HCT116 (cell line): ENCODE measurements around the gene QRICH1.

Experiments used
- EZH2 ChIP-seq: fragments of 200-600 bp; sonication (generic); IDR thresholded peaks from 2 replicates; pipeline ENCODE4 v1.6.1; 2017; ENCODE audit warnings: antibody characterized with exemption, mixed run types
- TCF7L2 ChIP-seq: IDR thresholded peaks from 2 replicates; pipeline ENCODE4 v1.7.0; 2011; ENCODE audit warnings: borderline replicate concordance, inconsistent platforms; ENCODE audit not compliant: insufficient read depth, insufficient read length; ENCODE audit errors: extremely low read depth
- ZNF274 ChIP-seq: fragments of 200-500 bp; sonication (Bioruptor generic); IDR thresholded peaks from 2 replicates; pipeline ENCODE4 v1.6.1; 2014; ENCODE audit warnings: mild to moderate bottlenecking, low read depth, low read length, inconsistent platforms
- TF ChIP-seq, protein P1 (sequence below), 3 experiments: fragments of 200-600 bp in 1 of 3; sonication (generic) in 1 of 3; IDR thresholded peaks in 2 of 3; conservative IDR thresholded peaks in 1 of 3; 2 replicates each; pipeline ENCODE4 v1.5.1; 2012 to 2017; ENCODE audit warnings: low read depth in 2 of 3, low read length in 2 of 3, antibody characterized with exemption in 1 of 3, borderline replicate concordance in 1 of 3, control low read depth in 1 of 3, mild to moderate bottlenecking in 1 of 3, mixed read lengths in 1 of 3, mixed run types in 1 of 3, moderate library complexity in 1 of 3; ENCODE audit not compliant: insufficient read depth in 1 of 3
- TF ChIP-seq, protein P2 (sequence below): IDR thresholded peaks from 2 replicates; pipeline ENCODE4 v1.6.1; 2012; ENCODE audit warnings: low read depth

DNA sequence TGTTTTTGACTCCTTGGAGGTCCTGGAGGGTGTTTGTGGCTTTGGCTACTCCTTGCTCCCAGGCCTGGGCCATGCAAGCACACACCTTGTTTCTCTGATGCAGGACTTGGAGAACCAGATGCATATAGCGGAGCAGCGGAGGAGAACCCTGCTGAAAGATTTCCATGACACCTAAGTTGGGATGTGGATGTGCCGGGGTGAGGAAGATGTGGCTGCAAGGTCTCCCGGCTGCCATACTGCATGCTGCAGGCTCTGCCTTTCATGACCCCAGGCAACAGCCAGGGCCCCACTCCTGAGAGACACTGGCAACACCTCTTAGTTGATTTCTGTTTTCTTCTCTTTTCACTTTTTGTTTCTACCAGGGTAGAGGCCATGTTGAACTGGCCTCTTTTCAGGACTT, 110.8 kb downstream of the QRICH1 start:
- TF ChIP-seq, protein P1, sequence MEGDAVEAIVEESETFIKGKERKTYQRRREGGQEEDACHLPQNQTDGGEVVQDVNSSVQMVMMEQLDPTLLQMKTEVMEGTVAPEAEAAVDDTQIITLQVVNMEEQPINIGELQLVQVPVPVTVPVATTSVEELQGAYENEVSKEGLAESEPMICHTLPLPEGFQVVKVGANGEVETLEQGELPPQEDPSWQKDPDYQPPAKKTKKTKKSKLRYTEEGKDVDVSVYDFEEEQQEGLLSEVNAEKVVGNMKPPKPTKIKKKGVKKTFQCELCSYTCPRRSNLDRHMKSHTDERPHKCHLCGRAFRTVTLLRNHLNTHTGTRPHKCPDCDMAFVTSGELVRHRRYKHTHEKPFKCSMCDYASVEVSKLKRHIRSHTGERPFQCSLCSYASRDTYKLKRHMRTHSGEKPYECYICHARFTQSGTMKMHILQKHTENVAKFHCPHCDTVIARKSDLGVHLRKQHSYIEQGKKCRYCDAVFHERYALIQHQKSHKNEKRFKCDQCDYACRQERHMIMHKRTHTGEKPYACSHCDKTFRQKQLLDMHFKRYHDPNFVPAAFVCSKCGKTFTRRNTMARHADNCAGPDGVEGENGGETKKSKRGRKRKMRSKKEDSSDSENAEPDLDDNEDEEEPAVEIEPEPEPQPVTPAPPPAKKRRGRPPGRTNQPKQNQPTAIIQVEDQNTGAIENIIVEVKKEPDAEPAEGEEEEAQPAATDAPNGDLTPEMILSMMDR (IDR thresholded peaks at IDR 0.05 in 2 of 3, conservative IDR thresholded peaks at IDR 0.05 in 1 of 3; ENCODE audit: borderline replicate concordance in 1 of 3, insufficient read depth in 1 of 3, low read depth in 2 of 3, low read length in 2 of 3): no peak
- TF ChIP-seq EZH2: no peak
- TF ChIP-seq ZNF274: no peak
- TF ChIP-seq, protein P2, sequence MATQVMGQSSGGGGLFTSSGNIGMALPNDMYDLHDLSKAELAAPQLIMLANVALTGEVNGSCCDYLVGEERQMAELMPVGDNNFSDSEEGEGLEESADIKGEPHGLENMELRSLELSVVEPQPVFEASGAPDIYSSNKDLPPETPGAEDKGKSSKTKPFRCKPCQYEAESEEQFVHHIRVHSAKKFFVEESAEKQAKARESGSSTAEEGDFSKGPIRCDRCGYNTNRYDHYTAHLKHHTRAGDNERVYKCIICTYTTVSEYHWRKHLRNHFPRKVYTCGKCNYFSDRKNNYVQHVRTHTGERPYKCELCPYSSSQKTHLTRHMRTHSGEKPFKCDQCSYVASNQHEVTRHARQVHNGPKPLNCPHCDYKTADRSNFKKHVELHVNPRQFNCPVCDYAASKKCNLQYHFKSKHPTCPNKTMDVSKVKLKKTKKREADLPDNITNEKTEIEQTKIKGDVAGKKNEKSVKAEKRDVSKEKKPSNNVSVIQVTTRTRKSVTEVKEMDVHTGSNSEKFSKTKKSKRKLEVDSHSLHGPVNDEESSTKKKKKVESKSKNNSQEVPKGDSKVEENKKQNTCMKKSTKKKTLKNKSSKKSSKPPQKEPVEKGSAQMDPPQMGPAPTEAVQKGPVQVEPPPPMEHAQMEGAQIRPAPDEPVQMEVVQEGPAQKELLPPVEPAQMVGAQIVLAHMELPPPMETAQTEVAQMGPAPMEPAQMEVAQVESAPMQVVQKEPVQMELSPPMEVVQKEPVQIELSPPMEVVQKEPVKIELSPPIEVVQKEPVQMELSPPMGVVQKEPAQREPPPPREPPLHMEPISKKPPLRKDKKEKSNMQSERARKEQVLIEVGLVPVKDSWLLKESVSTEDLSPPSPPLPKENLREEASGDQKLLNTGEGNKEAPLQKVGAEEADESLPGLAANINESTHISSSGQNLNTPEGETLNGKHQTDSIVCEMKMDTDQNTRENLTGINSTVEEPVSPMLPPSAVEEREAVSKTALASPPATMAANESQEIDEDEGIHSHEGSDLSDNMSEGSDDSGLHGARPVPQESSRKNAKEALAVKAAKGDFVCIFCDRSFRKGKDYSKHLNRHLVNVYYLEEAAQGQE: no peak
- TF ChIP-seq TCF7L2: no peak
